Stromal cell of bone marrow (primary cell): ENCODE data around the gene ARMC9.
A peak's percentile ranks its signal among the peaks of the same experiment; 100 is the strongest.
"Not testable (repeated sequence)": the region's sequence is repeated elsewhere in the genome, so short reads cannot be mapped to it uniquely, and the experiment has no call there.

ENCODE experiments used
- DNase-seq: peaks from one replicate; pipeline ENCODE4 v3.0.0-alpha.2; 2012; ENCODE audit warnings: low read depth

The ARMC9 gene

DNA sequence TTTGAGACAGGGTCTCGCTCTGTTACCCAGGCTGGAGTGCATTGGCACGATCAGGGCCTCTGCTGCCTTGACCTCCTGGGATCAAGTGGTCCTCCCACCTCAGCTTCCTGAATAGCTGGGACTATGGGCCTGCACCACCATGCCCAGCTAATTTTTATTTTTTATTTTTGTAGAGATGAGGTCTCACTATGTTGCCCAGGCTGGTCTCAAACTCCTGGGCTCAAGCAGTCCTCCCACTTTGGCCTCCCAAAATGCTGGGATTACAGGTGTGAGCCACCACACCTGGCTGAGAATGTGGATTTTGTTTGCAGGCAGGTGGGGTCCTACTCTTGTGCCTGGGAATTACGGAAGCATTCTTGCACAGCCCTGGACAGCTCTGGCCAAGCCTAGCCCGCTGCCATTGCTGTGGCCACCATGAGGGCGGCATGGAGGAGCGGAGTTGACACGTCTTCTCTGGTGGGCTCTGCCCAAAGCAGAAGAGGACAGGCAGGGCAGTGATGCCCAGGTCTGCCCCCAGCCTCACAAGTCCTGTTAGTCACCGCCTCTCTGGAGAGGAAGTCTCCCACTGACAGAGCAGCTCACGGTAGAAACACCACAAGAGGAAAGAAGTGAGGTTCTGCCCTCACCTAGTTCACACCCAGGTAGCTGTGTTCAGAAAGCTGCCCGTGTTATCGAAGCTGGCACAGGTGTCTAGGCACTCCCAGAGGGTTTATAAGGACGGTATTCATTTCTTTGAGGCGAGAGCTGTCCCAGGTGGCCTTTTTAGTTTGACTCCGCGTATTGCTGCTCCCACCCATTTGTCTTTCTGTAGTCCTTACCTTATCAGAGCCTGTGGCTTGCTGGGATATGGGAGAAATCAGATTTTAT is 46.2 kb downstream of the ARMC9 start:
- no peak for DNase-seq

DNA sequence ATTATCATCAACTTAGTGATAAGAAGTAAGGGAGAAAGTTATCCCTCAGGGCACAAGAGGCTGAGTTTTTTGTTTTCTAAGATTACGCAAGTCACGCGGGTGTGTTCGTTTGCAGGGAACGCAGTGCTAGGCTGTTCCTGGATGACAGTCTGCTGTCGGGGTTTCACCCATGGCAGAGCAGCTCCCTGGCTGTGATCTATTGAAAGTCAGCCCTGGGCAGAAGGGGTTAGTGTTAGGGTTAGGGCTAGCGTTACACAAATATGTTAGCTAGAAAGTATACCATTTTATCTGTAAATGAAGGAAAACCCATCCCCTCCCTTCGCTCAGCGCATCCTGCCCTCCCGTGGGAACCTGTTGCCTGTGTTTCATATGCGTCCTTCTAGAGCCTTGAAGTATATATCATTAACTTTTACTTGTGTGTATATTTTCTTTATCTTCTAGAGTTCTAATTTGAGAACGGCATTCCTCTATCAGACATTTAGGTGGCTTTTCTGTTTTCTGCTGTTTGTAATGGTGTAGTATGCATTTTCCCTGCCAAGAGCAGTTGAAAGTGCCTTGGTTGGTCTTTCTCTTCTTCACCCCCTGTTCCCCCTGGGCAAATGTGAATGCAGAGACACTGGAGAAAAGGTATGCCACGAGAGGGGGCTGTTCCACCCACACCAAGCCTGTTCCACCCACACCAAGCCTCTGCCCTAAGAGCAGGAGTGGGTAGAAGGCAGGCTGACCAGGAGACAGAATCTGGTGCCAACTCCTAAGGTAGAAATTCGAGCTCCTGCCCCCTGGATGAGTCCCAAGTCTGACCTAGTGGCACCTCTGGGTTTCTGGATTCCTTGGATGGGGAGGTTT is 47.0 kb downstream of the ARMC9 start:
- DNase-seq: no peak

DNA sequence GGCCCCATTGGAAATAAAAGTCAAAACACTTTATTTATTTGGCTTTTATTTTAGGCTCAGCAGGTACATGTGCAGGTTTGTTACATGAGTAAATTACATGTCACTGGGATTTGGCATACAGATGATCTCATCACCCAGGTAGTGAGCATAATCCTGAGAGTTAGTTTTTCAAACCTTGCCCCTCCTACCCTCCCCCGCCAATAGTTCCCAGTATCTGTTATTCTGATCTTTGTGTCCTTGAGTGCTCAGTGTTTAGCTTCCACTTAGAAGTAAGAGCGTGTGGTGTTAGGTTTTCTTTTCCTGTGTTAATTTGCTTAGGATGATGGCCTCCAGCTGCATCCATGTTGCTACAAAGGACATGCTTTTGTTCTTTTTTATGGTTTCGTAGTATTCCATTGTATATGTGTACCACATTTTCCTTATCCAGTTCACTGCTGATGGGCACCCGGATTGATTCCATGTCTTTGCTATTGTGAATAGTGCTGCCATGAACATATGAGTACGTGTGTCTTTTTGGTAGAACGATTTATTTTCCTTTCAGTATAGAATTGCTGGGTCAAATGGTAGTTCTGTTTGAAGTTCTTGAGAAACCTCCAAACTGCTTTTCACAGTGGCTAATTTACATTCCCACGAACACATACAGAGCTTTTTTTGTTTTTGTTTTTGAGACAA is 47.9 kb downstream of the ARMC9 start:
- no peak for DNase-seq

DNA sequence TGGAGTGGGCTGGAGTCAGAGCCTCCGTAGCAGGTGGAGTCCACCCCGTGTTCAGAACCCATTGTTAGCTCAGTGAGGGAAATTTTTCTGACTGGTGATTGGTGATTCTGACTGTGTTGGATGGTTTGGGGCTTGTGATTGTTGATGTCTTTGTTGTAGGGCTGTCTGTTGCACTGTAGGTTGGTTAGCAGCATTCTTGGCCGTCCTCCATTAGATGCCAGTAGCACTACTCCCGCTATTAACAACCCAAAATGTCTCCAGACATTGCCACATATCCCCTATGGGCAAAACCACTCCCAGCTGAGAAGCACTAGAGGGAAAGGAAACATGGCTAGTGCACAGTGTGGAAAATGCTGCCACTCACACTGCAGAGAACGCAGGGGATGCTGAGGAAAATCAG is 51.7 kb downstream of the ARMC9 start:
- DNase-seq: peak; percentile 18

DNA sequence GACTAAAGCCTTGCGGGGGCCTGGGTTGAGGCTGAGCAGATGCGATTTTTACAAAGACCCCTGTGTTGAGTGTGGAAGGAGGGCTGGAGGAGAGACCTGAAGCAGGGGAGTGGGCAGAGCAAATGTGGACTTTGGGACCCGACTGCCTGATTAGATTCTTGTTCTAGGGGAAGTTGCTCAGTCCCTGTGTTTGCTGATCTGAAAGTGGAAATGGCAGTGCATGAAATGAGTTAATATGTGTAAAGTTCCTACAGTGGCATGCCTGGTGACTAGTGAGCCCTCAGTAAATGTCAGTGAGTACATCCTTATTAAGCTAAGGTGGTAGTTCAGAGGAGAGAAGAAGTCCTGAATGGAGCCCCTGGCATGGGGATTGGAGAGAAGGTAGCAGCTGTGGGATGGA is 52.3 kb downstream of the ARMC9 start:
- DNase-seq: no peak

DNA sequence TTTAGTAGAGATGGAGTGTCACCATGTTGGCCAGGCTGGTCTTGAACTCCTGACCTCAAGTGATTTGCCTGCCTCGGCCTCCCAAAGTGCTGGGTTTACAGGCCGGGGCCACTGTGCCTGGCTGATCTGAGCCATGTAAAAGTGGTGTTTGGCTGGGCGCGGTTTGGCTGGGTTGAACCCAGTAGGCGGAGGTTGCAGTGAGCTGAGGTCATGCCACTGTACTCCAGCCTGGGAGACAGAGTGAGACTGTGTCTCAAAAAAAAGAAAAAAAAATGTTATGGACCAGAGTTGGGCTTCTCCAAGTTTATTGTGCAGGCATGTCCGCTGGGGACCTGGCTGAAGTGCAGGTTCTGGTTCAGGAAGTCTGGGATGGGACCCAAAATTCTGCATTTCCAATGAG is 54.9 kb downstream of the ARMC9 start:
- not testable (repeated sequence) for DNase-seq

DNA sequence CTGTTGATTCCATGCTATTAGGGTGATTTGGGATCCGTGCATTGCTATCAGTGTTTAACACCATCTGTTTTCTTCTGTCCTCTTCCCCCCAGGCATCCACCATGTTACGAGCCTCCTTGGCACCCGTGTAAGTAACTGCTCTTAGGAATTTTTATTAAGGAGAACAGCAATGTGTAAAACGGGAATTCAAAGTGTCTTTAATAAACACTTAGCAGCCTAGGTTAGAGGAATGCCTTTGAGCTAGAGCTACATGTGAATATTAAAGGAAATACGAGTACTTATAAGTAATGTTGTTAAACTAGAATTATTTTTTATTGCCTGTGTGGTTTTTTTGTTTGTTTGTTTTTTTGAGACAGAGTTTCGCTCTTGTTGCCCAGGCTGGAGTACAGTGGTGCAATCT is 58.1 kb downstream of the ARMC9 start:
- no peak for DNase-seq

DNA sequence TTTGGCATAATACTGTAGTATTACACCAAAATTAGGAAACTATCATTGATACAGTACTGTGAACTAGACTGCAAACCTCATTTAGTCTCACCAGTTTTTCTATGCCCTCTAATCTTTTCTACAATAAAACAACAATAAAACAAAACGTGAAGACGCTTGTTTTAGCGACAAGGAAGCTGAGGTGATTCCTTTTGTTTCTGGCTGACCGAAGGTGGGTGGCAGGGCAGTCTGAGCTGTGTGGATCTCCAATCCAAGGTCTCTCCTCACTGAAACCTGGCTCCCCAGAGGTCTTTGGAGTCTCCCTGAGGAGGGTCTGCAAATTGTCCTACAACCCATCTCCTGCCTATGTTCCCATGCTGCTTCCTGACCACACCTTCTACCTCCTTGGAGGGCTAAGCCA is 59.3 kb downstream of the ARMC9 start:
- no peak for DNase-seq

DNA sequence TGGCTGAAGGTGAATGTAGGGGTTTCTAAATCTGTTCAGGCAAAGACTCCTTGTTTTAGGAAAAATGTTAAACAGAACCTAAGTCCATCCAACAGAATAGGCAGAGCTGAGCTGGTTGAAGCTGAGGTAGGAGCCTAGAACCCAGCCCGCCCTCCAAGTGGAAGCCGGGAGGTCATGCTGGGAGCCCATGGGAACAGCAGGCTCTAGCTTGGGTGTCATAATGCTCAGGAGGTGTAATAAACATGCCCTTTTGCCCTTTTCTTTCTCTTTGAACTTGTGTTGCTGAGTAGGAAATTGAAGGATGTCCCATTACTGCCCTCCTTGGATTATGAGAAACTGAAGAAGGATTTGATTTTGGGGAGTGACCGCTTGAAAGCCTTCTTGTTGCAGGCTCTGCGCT is 60.3 kb downstream of the ARMC9 start:
- no peak for DNase-seq

DNA sequence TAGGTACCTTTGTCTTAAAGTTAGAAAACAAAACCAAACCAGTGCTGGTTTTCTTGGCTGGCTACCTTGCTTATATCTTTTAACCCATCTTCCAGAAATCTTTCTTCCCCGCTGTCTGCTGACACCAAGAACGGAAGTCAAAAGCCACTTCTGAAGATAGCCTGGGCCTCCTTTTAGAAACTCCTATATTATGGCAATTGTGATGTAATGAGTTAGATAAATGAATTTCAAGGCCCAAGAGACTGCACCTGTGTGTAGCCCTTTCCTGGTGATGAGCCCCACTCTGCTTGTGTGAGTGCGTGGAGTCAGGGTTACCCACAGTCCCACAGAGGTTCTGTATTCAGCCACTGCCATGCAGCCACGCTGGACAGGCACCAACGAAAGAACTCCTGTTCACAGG is 60.7 kb downstream of the ARMC9 start:
- no peak for DNase-seq

DNA sequence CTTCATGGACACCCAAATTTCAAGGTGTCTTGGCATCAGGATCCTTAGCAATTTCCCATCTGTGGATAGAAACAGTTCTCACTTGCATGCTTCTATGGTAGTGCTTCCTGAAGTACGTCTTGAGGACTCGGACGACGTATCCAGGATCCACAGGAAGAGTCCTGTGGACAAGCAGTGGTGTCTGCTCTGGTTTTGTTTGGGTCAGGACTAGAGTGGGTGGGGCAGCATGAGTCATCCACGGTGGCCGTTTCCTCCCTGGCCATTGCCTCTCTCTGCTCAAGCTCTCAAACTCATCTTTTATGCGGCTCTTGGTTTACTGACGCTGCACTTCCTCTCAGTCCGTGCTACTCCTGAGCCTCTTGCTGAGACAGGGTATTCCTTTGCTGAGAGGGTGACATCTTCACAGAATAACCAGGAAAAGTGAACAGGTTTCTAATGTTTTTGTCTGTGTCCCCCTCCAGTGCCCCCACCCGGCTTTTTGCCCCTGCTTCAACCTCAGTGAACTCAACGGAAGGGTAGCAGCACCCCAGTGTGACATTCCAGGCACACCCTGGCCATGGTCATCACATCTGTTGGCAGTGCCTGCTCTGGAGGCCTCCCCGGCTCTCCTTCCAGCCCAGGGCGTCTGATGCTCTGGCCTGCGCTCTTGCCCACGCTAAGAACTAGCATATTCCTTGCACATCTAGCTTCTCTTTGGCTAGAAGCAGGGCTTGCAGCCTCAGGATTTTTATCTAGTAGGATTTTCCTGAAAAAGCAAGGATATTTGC is 62.2 kb downstream of the ARMC9 start:
- no peak for DNase-seq

DNA sequence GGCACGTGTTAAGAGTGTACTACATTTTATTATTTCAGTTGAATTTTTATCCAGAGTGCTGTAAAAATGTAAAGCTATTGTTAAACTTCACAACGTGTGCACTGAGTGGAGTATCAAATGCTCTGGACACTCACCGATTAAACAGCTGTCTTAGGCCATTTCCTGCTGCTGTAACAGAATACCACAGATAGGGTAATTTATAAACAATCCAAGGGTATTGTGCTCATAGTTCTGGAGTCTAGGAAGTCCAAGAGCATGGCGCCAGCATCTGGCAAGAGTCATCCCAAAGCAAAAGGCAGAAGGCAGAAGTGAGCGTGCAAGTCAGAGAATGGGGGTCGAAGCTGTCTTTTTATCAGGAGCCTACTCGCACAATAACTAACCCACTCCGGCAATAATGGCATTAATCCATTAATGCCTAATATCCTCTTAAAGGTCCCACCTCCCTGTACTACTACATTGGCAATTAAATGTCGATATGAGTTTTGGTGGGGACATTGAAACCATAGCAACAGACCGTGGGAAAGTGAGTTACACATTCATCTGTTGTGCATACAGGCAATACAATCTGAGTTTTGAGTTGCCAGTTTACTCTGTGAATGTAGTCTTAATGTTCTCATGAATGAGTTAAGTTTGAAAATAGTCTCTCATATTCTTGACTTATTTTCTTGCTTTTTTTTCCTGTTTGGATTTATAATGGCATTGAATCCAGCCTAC is 64.8 kb downstream of the ARMC9 start:
- DNase-seq: no peak

DNA sequence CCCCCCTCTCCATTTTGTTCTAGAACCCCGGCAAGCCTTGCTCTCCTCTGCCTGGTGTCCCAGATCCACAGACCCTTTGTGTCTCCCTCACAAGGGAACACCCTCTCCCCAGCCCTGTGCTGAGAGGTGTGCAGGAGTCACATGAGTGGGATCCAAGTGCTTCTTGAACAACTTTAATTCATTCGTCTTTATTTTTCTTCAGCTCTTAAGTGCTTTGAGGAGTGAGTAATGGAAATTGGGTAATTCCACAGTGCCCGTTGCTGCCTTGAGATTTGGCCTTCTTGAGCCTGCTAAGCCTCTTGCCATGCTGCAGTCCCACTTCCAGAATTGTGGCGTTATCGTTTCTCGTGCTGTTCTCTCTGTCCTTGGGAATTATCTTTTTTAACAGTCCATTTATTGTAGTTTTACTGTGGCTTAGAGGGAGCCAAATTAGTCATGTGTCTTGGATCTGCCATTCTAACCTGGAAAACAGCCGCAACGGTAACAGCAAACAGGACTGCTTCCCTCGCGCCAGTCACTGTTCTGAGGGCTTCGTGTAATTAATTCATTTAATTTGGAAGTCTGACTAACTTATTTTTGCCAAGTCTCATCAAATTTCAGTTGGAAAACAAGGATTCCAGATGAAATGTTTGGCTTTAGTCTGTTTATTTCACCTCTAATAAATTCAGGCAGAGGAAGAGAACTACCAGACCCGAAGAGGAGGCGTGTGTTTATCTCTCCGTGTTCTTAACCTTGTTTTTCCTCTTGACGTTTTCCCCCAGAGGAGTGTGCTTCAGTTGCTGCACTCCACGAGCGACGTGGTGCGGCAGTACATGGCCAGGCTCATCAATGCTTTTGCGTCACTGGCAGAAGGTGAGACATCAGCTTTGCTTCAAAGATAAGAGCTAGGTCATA is 72.0 kb downstream of the ARMC9 start:
- DNase-seq: no peak

DNA sequence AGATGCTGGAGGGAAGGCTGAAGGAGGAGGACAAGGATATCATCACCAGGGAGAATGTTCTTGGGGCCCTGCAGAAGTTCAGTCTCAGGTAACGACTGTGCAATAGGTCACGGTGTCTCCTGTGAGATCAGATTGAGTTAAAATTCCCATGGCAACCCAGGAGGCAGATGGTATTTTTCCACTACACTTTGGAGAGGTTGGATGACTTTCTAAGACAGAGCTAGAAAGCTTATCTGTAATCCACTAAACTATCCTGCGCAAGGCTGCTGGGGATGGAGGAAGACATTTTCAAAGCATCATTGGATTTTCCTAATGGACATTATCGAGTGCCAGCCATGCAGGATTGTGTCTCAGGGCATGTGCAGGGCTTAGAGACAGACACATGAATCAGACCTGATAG is 74.6 kb downstream of the ARMC9 start:
- DNase-seq: no peak

DNA sequence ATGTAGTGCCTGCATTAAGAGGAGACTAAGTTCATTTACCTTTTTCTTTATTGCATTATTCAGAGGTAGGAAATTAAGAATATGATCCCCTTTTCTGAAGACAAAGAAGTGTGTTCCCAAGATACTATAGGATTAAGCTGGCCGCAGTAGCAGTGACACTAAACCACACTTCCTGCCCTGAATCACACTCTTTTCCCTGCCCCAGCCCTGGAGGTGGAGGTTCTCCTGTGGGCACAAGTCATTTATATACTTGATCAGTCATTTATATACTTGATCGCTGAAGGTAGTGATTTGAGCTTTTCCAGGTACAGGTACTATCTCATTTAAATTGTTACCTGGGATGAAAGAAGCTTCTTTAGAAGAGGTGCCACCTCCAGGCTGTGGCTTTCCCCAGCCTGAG is 78.6 kb downstream of the ARMC9 start:
- DNase-seq: no peak

DNA sequence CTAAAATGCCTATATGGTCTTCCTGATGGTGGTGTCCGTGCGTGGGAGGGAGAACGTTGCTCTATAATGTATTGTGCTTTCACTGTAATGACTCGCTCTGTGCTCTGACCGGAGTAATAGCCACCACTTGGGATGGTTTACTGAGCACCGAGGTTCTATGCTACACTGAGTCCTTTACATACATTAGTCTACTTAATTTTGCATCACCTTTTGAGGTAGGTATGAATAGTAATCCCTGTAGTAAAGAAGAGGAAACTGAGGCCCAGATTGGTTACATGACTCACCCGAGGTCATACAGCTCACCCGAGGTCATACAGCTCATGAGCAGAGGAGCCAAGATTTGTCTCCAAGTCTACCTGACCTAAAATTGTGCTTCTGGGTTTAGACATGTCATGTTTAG is 79.5 kb downstream of the ARMC9 start:
- no peak for DNase-seq

DNA sequence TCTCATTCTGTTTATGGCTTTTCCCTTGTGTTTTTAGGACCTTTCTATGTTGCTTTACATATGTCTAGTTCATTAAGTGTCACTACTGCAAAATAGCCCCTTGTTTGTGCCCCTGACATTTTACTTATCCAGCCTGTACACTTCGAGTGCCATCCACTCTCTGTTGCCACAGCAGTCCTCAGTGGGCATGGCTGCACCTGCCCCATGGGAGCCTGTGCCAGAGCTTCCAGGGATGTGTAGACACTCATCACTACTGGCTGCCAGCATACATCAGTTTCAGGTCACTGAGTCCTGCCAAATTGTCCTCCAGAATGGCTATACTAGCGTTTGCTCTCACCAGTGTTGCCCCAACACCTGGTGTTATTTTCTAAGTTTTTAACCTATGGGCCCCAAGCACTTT is 80.4 kb downstream of the ARMC9 start:
- no peak for DNase-seq

DNA sequence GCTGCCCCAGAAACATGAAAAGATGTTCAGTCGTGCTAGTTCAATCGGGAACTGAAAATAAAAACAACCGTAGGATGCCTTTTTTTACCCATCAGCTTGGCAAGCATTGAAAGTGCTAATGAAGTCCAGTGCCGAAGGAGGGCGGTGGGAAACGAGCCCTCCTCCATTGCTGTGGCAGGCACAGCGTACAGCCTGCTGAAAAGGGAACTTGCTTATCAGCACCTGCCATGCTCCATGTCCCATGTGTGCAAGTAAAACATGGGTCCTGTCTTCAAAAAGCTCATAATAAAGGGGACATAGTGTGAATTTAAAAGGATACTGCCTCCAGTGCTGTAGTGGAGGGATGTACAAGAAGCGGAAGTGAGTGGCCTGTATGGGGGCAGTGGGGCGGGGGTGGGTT is 82.4 kb downstream of the ARMC9 start:
- DNase-seq: no peak

DNA sequence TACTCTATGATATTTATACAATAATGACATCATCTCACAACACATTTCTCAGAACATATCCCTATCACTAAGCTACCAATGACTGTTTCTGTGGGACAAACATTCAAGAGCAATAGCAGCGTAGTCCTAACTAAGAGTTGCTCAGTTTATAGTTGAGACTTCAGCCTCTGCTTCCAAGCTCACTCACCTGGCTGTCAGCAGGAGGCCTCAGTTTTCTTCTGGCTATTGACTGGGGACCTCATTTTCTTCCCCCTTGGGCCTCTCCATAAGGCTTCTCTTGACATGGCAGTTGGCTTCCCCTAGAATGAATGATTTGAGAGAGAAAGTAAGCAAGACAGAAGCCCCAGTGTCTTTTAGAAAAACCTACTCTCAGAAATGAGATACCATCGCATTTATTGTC is 85.9 kb downstream of the ARMC9 start:
- DNase-seq: no peak

DNA sequence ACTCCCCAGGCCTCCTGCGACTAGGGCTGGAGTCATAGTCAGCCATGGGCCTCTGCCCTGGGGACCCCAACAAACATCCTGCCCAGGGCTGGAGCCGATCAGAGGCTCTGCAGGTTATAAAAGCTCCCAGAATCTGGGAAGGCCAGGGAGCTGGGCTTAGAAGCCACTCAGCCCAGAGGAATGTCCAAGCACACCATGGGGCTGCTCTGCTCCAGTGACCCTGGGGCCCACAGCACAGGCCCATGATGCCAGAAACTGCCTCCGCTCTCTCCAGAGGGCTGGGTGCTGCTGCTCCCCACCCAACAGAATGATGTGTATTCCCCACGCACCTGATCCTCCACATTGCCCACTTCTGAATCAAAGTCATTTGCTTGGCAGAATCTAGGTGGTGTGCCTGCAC is 88.5 kb downstream of the ARMC9 start:
- DNase-seq: no peak
